Mesodermal cell (in vitro differentiated cells): ENCODE results near the gene EFTUD2.

Experiments
- H3K27ac ChIP-seq: 2 replicates; pipeline ENCODE4 v1.7.0; 2013; ENCODE audit warnings: mild to moderate bottlenecking, low read depth, low read length, moderate library complexity; ENCODE audit not compliant: severe bottlenecking
- H3K36me3 ChIP-seq: 2 replicates; pipeline ENCODE4 v1.7.1; 2013; ENCODE audit warnings: mild to moderate bottlenecking, low read length, moderate library complexity; ENCODE audit not compliant: control insufficient read depth, insufficient read depth
- H3K4me1 ChIP-seq: one replicate; pipeline ENCODE4 v1.7.1; 2013; ENCODE audit warnings: mild to moderate bottlenecking, low read length; ENCODE audit not compliant: insufficient read depth, control insufficient read depth, poor library complexity, severe bottlenecking
- H3K4me3 ChIP-seq: 2 replicates; pipeline ENCODE4 v1.7.0; 2013; ENCODE audit warnings: low read length, control low read depth, mild to moderate bottlenecking; ENCODE audit not compliant: insufficient read depth, poor library complexity, severe bottlenecking; ENCODE audit errors: extremely low read depth
- H3K9me3 ChIP-seq: 2 replicates; pipeline ENCODE4 v1.7.1; 2013; ENCODE audit warnings: mild to moderate bottlenecking, low read length, moderate library complexity; ENCODE audit not compliant: control insufficient read depth
- WGBS, 2 experiments: methylation state at CpG; one replicate each; pipeline ENCODE4 v1.1.5; 2013; ENCODE audit warnings: missing lambda C conversion rate in 2 of 2; ENCODE audit not compliant: insufficient coverage in 2 of 2; 5-methylcytosine and 5-hydroxymethylcytosine counted together

Gene EFTUD2

DNA sequence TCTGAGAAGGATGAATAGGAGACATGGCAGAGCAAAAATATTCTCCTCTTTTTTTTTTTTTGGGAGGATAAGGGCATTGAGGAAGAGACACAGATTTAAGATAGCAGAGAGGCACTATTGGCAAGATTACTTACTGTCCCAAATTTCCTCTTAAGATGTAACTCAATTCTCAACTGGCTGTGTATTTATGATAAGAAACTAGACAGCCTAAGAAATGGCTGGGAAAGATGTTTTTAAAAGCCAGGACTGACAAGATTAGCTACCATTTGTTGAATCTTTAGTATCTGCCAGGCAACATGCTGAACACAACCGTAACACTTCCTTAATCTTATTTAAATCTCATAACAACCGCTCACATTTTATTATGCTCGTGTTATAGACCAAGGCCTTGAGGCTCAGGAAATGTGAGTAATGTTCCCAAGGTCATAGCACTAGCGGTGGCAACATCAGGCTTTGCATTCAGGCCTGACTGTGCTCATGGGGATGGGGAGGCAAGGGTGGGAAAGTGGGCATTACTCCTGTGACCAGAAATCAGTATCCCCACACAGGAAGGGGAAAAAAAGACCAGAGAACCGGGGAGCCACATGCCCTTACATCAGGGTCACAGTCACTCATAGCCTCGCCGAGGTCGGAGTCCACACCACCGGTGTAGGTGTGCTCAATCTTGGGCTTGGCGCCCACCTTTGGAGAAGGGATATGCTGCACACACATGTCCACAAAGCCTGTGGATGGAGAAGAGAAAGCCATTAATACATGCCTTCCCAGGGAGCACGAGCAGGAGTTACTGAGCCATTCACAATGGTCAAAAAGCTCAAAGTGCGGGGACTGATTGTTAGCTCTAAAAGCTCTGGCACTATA, 36.0 kb downstream of the EFTUD2 start:
- Histone ChIP-seq H3K27ac (no peak overlapping the region), H3K9me3 (no peaks in the 10 kb centered on the region), H3K4me3 (no peak overlapping the region), H3K36me3 (peaks cover 88% of the 10 kb centered on the region), H3K4me1 (no peaks in the 10 kb centered on the region)
- WGBS, 2 experiments = 97% methylated on average over 11 to 12 of the region's 12 CpGs

DNA sequence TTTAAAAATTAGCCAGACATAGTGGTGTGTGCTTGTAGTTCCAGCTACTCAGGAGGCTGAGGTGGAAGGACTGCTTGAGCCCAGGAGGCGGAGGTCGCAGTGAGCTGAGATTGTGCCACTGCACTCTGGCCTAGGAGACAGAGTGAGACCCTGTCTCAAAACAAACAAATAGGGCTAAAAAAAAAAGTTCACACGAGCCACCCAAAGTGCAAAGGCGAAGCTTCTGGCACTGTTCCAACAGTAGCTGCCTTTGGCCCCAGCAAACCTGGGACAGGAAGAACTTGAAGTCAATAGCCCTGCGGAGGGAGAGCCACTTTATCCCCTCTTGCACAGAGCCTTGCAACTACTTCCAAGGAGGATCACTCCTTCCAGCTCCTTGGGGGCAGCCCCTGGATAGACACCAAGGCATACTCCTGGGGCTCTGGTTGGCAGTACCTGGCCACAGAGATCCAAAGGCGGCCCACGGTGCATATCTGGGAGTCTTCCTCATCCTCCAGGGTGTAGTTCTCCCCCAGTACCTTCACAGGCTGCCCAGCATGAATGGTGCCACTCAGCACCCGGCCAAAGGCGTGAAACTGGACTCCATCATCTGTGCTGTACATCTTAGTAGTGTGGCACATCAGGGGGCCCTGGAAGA, 36.8 kb downstream of the EFTUD2 start:
- Histone ChIP-seq H3K4me3 (no peak overlapping the region), H3K9me3 (no peaks in the 10 kb centered on the region), H3K27ac (no peak overlapping the region), H3K4me1 (no peaks in the 10 kb centered on the region), H3K36me3 (peaks cover 88% of the 10 kb centered on the region)
- WGBS, 2 experiments = 91 to 93% methylated on average over 7 to 9 of the region's 9 CpGs

DNA sequence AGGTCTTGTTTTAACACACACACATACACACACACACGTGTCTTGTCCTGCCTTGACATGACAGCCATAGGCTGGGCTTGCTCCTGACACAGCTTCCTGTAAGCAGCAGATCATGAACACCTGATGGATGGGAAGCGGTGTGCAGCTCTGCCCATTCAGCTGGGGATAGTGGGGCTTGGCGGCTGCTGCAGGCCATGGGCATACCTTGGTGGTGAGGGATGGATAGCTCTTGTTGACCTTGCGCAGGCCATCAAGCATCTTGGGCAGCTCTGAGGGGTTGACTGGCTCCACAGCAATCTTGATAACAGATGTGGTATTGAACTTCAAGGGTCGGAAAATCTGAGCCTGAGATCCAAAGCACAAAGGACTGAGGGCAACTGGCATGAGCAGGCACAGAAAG, 39.5 kb downstream of the EFTUD2 start:
- Histone ChIP-seq H3K9me3 (no peaks in the 10 kb centered on the region), H3K36me3 (peaks cover 97% of the 10 kb centered on the region), H3K4me1 (no peaks in the 10 kb centered on the region), H3K27ac (no peak overlapping the region), H3K4me3 (no peak overlapping the region)
- WGBS, 2 experiments = 94 to 95% methylated on average over 4 of the region's 5 CpGs

DNA sequence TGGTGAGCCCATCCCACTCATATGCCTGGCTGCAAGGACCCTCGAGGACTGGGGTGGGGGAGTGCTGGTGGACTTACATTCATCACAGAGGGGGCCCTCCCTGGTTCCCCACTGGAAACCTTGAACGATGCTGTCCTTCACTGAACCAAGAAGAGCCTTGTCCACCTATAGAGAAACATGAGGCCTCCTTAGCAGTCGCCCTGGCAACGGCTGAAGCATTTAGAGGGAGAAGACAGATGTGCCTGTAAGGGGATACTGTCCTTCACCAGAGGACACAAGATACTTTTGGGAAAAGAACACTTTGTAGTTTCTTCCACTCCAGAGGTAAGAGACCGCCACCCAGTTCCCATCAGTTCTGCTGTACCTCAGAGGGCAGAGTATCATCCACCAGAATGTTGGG, 45.1 kb downstream of the EFTUD2 start:
- WGBS, 2 experiments = 96 to 100% methylated on average over 2 to 4 of the region's 5 CpGs
- no peaks in the 10 kb centered on the region for H3K9me3 ChIP-seq
- H3K36me3 ChIP-seq = peaks cover 98% of the 10 kb centered on the region
- no peak overlapping the region for H3K27ac ChIP-seq
- no peaks in the 10 kb centered on the region for H3K4me1 ChIP-seq
- H3K4me3 ChIP-seq = no peak overlapping the region

DNA sequence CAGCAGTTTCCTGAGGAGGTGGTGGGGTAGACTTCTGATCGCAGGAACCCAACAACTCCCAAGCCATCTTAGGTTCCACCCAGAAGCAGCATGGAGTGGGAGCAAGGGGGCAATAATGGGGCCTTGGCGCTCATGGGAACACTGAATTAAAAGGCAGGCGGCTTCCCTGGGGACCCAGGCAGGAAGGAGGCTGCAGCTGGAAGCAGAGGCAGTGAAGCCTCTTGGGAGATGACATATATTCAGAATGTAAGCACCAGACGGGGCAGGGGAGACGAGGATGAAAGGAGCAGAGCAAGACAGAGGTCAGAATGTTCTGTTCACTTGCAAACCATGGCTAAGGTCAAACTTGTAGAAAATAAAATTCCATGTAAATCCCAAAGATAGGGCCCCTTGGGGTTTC, 48.6 kb downstream of the EFTUD2 start:
- Histone ChIP-seq H3K4me1 (no peaks in the 10 kb centered on the region), H3K9me3 (no peaks in the 10 kb centered on the region), H3K4me3 (no peak overlapping the region), H3K27ac (no peak overlapping the region), H3K36me3 (peaks cover 62% of the 10 kb centered on the region)
- 91 to 100% methylated on average over 4 of the region's 5 CpGs for WGBS, 2 experiments

DNA sequence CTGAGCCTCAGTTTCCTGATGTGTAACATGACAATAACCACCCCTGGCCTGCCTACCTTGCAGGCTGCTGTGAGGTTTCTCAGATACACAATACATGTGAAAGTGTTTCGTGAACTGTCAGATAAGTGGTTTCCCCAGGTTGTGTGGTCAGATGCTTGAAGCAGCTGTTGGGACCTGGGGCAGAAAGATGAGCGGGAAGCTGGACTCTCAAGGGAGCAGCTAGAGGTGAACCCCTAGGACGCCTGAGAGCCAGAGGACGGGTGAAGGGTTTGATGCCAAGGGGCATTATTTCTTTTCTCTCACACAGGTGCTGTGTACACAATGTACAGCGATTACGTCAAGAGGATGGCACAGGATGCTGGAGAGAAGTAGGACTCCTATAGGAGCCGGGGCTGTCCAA, 49.2 kb downstream of the EFTUD2 start:
- no peak overlapping the region for H3K4me3 ChIP-seq
- 96 to 100% methylated on average over 3 to 5 of the region's 7 CpGs for WGBS, 2 experiments
- H3K36me3 ChIP-seq = peaks cover 56% of the 10 kb centered on the region
- peaks cover 4% of the 10 kb centered on the region for H3K4me1 ChIP-seq
- no peak overlapping the region for H3K27ac ChIP-seq
- no peaks in the 10 kb centered on the region for H3K9me3 ChIP-seq

DNA sequence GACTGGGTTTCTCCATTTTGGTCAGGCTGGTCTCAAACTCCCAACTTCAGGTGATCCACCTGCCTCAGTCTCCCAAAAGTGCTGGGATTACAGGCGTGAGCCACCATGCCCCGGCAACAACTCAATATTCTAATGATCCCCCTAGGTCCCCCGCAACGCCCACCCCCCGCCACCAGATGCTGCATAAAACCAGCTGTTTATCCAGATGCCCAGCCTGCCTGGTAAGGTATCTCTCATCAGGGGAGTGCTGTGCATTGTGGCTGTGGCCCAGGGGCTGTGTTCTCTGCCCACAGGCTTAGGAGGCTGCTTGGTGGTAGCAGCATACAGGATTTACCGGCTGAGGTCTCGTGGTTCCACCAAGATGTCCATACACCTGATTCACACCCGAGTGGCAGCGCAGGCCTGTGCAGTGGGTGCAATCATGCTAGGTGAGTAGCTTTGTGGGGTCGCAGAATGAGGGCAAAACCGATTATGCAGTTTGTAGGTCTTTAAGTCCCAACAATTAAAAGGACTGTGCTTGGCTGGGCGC, 50.2 kb downstream of the EFTUD2 start:
- H3K4me1 ChIP-seq = peaks cover 9% of the 10 kb centered on the region

DNA sequence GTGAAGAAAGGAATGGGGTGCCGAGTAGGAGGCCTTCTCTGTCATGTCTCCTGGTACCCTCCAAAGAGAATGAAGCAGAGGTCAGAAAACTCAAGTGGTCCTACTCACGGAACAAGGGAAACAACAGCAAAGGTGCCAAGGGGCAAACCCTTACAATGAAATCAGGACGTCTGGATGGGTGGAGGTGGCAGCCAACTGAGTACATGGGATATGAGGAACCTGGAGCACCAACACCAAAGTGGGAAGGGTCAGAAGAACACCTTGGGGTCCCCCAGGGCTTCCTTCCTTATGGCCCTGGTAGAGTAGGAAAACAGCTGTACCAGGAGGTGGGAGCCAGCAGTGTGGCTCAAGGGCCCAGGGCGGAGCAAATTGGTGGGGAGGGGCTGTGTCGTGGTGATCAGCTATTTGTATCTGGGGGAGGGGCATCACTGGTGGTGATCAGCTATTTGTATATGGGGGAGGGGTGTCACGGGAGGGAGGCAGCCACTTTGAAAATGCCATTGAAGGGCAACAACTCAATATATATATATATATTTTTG, 50.9 kb downstream of the EFTUD2 start:
- H3K36me3 ChIP-seq = peaks cover 39% of the 10 kb centered on the region
- H3K4me3 ChIP-seq = no peak overlapping the region
- 89 to 94% methylated on average over 3 to 4 of the region's 6 CpGs for WGBS, 2 experiments
- no peaks in the 10 kb centered on the region for H3K9me3 ChIP-seq
- no peak overlapping the region for H3K27ac ChIP-seq
- peaks cover 12% of the 10 kb centered on the region for H3K4me1 ChIP-seq

More for the DNA sequence above, 50.2 kb downstream of the EFTUD2 start:
- Histone ChIP-seq H3K9me3 (no peaks in the 10 kb centered on the region), H3K27ac (no peak overlapping the region), H3K36me3 (peaks cover 46% of the 10 kb centered on the region), H3K4me3 (no peak overlapping the region)
- WGBS, 2 experiments = 95 to 96% methylated on average over 7 to 9 of the region's 12 CpGs

DNA sequence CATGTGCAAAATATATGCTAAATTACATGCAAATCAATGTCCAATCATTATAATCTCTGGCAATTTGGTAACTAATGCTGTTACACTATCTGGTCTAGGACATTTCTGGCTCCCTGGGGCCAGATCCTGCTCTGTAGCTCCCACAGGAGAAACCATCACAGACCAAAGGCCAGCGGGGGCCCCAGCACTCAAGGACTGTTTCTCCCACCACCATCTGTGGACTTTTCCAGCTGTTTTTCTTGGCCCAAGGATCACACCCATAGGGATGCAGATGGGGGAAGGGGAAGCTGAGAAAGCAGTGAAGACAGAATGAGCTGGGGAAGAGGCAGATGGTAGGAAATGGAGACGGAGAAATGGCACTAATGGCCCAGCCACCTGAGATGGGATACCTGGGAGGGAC, 51.7 kb downstream of the EFTUD2 start, which contains the start of gene HIGD1B:
Gene HIGD1B (plus strand): TSS at position 298 of the 400 bp plus-strand sequence. CDS start 270 bp downstream, outside the sequence.
- Histone ChIP-seq H3K4me3 (no peak within 1 kb of the TSS), H3K4me1 (peaks cover 18% of the 10 kb centered on the region), H3K27ac (no peak within 1 kb of the TSS), H3K9me3 (no peaks in the 10 kb centered on the region), H3K36me3 (peaks cover 32% of the 10 kb centered on the region)
- 91 to 100% methylated on average over 1 of the region's 2 CpGs for WGBS, 2 experiments

DNA sequence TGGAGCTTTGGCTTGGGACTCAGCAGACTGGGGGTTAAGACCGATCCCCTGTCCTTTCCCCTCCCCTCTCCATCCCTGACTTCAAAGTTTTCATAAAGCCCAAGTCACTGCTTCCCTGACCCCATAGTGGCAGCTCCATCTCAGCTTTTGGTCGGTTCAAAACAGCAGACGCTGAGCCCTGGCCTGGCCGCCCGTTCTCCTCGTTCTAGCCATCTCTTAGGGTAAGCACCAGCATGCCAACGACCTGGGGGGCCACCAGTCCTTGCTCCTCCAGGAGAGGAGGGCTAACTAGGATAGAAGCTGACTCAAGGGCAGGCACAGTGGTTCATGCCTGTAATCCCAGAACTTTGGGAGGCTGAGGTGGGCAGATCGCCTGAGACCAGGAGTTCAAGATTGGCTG, 53.0 kb downstream of the EFTUD2 start:
- WGBS, 2 experiments = 92 to 95% methylated on average over 5 to 7 of the region's 8 CpGs
- H3K27ac ChIP-seq = no peak overlapping the region
- H3K9me3 ChIP-seq = no peaks in the 10 kb centered on the region
- H3K4me1 ChIP-seq = peaks cover 20% of the 10 kb centered on the region
- no peak overlapping the region for H3K4me3 ChIP-seq
- H3K36me3 ChIP-seq = peaks cover 20% of the 10 kb centered on the region
